ENCODE measurements around the gene NEK3.

The NEK3 gene

DNA sequence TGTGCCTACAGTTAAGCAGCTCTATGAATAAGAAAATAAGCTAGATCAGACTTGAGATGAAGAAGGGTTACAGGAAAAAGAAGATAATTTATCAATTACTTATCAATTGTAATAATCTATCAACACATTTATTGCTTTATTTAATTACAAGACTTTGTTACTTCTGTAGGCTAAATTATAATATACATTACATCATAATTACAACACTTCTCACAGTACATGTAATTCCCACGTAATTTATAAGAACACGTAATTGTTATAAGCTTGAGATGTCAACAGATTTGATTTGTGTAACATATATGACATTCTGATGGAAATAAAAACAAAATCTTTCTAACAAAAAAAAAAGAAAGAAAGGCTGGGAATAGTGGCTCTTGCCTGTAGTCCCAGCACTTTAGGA lies 67.3 kb downstream of the NEK3 start:
- no peak for TF ChIP-seq TAF1 (IDR thresholded peaks at IDR 0.05; ENCODE audit: borderline replicate concordance, insufficient read depth, low read length)
- TF ChIP-seq FOXP2 (optimal IDR thresholded peaks at IDR 0.05; ENCODE audit: borderline replicate concordance, extremely low read depth, extremely low read length, insufficient read depth): no peak
- no peak for TF ChIP-seq SIN3A (IDR thresholded peaks at IDR 0.05; ENCODE audit: borderline replicate concordance, insufficient read depth, low read length)
- TF ChIP-seq, protein P1, sequence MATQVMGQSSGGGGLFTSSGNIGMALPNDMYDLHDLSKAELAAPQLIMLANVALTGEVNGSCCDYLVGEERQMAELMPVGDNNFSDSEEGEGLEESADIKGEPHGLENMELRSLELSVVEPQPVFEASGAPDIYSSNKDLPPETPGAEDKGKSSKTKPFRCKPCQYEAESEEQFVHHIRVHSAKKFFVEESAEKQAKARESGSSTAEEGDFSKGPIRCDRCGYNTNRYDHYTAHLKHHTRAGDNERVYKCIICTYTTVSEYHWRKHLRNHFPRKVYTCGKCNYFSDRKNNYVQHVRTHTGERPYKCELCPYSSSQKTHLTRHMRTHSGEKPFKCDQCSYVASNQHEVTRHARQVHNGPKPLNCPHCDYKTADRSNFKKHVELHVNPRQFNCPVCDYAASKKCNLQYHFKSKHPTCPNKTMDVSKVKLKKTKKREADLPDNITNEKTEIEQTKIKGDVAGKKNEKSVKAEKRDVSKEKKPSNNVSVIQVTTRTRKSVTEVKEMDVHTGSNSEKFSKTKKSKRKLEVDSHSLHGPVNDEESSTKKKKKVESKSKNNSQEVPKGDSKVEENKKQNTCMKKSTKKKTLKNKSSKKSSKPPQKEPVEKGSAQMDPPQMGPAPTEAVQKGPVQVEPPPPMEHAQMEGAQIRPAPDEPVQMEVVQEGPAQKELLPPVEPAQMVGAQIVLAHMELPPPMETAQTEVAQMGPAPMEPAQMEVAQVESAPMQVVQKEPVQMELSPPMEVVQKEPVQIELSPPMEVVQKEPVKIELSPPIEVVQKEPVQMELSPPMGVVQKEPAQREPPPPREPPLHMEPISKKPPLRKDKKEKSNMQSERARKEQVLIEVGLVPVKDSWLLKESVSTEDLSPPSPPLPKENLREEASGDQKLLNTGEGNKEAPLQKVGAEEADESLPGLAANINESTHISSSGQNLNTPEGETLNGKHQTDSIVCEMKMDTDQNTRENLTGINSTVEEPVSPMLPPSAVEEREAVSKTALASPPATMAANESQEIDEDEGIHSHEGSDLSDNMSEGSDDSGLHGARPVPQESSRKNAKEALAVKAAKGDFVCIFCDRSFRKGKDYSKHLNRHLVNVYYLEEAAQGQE (IDR thresholded peaks at IDR 0.05; ENCODE audit: insufficient read depth in 1 of 2, low read depth in 2 of 2, low read length in 2 of 2): no peak
- TF ChIP-seq POLR2AphosphoS5 (IDR thresholded peaks at IDR 0.05; ENCODE audit: low read depth, low read length): no peak

DNA sequence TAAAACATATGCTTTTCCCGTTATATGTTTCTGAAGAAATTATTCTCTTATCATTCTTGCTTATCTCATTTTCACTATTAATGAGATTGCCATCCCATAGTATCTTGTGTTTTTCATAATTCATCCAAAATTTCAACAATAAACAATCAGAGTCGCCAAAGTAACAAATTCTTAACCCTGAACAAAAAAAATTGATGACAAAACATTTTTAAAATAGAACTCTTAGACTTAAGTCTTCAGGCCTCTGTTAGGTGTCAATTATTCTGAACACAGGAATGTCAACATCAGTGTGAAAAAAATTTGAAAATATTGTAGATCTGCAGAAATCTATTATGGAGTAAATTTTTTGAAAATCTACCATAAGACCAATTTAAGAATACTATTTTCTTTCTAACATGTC lies 67.9 kb downstream of the NEK3 start:
- TF ChIP-seq SIN3A (IDR thresholded peaks at IDR 0.05; ENCODE audit: borderline replicate concordance, insufficient read depth, low read length) (no peak), POLR2AphosphoS5 (IDR thresholded peaks at IDR 0.05; ENCODE audit: low read depth, low read length) (no peak), TAF1 (IDR thresholded peaks at IDR 0.05; ENCODE audit: borderline replicate concordance, insufficient read depth, low read length) (no peak), FOXP2 (optimal IDR thresholded peaks at IDR 0.05; ENCODE audit: borderline replicate concordance, extremely low read depth, extremely low read length, insufficient read depth) (no peak)
- TF ChIP-seq, protein P1 (IDR thresholded peaks at IDR 0.05; ENCODE audit: insufficient read depth in 1 of 2, low read depth in 2 of 2, low read length in 2 of 2): no peak

DNA sequence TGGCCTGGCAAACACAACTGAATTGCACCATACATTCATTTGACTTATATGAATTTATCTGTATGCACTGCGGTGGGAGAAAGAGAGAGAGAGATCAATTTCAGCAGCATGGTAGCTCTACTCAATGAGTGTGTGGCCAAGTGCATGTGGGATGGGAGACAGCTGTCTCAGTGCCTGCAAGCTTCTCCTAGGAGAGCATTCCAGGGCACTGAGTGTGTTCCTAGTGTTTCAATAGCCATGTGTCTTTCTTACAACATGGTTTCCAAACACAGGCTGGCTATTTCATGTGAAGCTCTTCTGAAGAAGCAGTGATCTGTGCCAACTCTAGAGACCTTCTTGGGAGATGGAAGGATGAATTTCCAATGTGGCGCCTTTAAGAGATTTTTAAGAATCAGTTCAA lies 74.0 kb downstream of the NEK3 start:
- TF ChIP-seq SIN3A (IDR thresholded peaks at IDR 0.05; ENCODE audit: borderline replicate concordance, insufficient read depth, low read length) (no peak), FOXP2 (optimal IDR thresholded peaks at IDR 0.05; ENCODE audit: borderline replicate concordance, extremely low read depth, extremely low read length, insufficient read depth) (no peak), TAF1 (IDR thresholded peaks at IDR 0.05; ENCODE audit: borderline replicate concordance, insufficient read depth, low read length) (no peak), POLR2AphosphoS5 (IDR thresholded peaks at IDR 0.05; ENCODE audit: low read depth, low read length) (no peak)
- TF ChIP-seq, protein P1 (IDR thresholded peaks at IDR 0.05; ENCODE audit: insufficient read depth in 1 of 2, low read depth in 2 of 2, low read length in 2 of 2): no peak

Data from PFSK-1 (cell line).